HG03159 (cell line): Measurements from ENCODE around the gene OR1E2.
"Not testable (repeated sequence)": the region's sequence is repeated elsewhere in the genome, so short reads cannot be mapped to it uniquely, and the experiment has no call there.

ENCODE experiments used
- ATAC-seq: cut with Tn5 transposase; IDR thresholded peaks from one replicate; pipeline ENCODE4 v1.9.1; 2021; ENCODE audit warnings: mild to moderate bottlenecking, moderate library complexity; ENCODE audit not compliant: unreplicated experiment

The OR1E2 gene

GRCh38 chr17:3400055-3400454, 33.6 kb downstream of the OR1E2 start:
- no peak for ATAC-seq

GRCh38 chr17:3398310-3398709, 35.3 kb downstream of the OR1E2 start, which contains the start of gene OR1E1:
Gene OR1E1, minus strand, starts transcription at chr17:3398410. Its CDS starts 0 bp downstream, at chr17:3398410.
- no peak for ATAC-seq

GRCh38 chr17:3397801-3398200, 35.8 kb downstream of the OR1E2 start:
- not testable (repeated sequence) for ATAC-seq

GRCh38 chr17:3389791-3390190, 43.9 kb downstream of the OR1E2 start:
- ATAC-seq: no peak

- no peak for ATAC-seq
Measured at GRCh38 chr17:3385869-3386816, 47.5 kb downstream of the OR1E2 start, which contains the start of gene OR3A2. Gene OR3A2, minus strand, starts transcription at chr17:3386308.
